ENCODE results near the gene CANX.
A peak's percentile ranks its signal among the peaks of the same experiment; 100 is the strongest.
"Not testable (repeated sequence)": the region's sequence is repeated elsewhere in the genome, so short reads cannot be mapped to it uniquely, and the experiment has no call there.

The CANX gene, protein sequence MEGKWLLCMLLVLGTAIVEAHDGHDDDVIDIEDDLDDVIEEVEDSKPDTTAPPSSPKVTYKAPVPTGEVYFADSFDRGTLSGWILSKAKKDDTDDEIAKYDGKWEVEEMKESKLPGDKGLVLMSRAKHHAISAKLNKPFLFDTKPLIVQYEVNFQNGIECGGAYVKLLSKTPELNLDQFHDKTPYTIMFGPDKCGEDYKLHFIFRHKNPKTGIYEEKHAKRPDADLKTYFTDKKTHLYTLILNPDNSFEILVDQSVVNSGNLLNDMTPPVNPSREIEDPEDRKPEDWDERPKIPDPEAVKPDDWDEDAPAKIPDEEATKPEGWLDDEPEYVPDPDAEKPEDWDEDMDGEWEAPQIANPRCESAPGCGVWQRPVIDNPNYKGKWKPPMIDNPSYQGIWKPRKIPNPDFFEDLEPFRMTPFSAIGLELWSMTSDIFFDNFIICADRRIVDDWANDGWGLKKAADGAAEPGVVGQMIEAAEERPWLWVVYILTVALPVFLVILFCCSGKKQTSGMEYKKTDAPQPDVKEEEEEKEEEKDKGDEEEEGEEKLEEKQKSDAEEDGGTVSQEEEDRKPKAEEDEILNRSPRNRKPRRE

DNA sequence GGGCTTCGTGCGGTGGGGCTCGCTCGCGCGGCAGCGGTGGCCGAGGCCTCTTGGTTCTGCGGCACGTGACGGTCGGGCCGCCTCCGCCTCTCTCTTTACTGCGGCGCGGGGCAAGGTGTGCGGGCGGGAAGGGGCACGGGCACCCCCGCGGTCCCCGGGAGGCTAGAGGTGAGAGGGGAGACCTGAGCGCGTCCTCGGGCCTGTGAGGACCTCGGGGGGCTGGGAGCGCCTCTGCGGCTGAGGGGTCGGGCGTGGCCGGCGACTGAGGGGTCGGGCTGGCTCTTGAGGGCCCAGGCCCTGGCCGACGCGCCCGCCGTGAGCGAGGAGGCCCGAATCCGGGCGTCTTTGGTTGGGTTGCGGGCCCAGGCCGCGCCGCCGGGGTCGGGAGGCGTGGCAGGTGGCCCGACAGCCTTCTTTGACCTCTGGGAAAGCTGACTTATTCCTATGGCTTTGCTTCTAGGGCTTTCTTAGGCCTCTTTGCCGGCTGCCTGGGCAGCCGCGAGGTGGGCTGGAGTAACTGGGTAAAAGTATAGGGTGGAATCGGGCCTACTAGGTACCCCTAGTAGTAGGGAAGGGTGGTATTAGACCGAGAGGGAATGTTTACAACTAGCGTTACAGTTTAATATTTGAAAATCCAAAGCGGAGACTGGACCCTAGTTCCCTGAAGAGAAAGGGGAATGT, at the start of gene CANX:
Gene CANX (plus strand): TSS at position 33 of the 681 bp plus-strand sequence. CDS start 6,715 bp downstream, outside the sequence.
- Mint-ChIP-seq H3K27ac (peak within 1 kb of the TSS; percentile 100), H3K9me3 (no peaks in the 10 kb centered on the region), H3K4me1 (peaks cover 50% of the 10 kb centered on the region), H3K36me3 (peaks cover 27% of the 10 kb centered on the region), H3K4me3 (peak within 1 kb of the TSS; percentile 95), H3K27me3 (no peaks in the 10 kb centered on the region)
- no peak for ATAC-seq

- not testable (repeated sequence) for ATAC-seq, H3K4me1 Mint-ChIP-seq, H3K4me3 Mint-ChIP-seq, H3K36me3 Mint-ChIP-seq, H3K27ac Mint-ChIP-seq, H3K9me3 Mint-ChIP-seq
- H3K27me3 Mint-ChIP-seq = peaks cover 12% of the 10 kb centered on the region
These were observed 49.5 kb upstream of the CANX start for GRCh38 chr5:179649166-179649703.

DNA sequence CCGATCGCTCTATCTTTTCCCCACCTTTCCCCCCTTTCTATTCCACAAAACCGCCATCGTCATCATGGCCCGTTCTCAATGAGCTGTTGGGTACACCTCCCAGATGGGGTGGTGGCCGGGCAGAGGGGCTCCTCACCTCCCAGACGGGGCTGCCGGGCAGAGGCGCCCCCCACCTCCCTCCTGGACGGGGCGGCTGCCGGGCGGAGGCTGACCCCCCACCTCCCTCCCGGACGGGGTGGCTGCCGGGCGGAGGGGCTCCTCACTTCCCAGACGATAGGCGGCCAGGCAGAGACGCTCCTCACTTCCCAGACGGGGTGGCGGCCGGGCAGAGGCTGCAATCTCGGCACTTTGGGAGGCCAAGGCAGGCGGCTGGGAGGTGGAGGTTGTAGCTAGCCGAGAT, 48.5 kb upstream of the CANX start:
- H3K27me3 Mint-ChIP-seq, H3K4me3 Mint-ChIP-seq, H3K36me3 Mint-ChIP-seq, H3K4me1 Mint-ChIP-seq, H3K27ac Mint-ChIP-seq, H3K9me3 Mint-ChIP-seq, ATAC-seq: not testable (repeated sequence)

GRCh38 chr5:179653135-179653534, 45.6 kb upstream of the CANX start:
- not testable (repeated sequence) for H3K36me3 Mint-ChIP-seq, ATAC-seq, H3K27me3 Mint-ChIP-seq, H3K4me3 Mint-ChIP-seq, H3K27ac Mint-ChIP-seq, H3K9me3 Mint-ChIP-seq, H3K4me1 Mint-ChIP-seq

GRCh38 chr5:179657302-179658178, 41.2 kb upstream of the CANX start:
- H3K4me3 Mint-ChIP-seq, H3K27ac Mint-ChIP-seq, H3K9me3 Mint-ChIP-seq, H3K27me3 Mint-ChIP-seq, H3K4me1 Mint-ChIP-seq, H3K36me3 Mint-ChIP-seq: not testable (repeated sequence)
- peak; percentile 94 for ATAC-seq

- peak overlapping the region; percentile 75 for H3K4me3 Mint-ChIP-seq
These were observed 40.4 kb upstream of the CANX start for GRCh38 chr5:179658179-179658856.

GRCh38 chr5:179661647-179662046, 37.1 kb upstream of the CANX start:
- H3K27me3 Mint-ChIP-seq, H3K4me3 Mint-ChIP-seq, H3K4me1 Mint-ChIP-seq, H3K36me3 Mint-ChIP-seq, ATAC-seq, H3K27ac Mint-ChIP-seq, H3K9me3 Mint-ChIP-seq: not testable (repeated sequence)

More at GRCh38 chr5:179658179-179658856, 40.4 kb upstream of the CANX start:
- H3K27me3 Mint-ChIP-seq, H3K4me1 Mint-ChIP-seq, H3K9me3 Mint-ChIP-seq, H3K27ac Mint-ChIP-seq, H3K36me3 Mint-ChIP-seq: not testable (repeated sequence)
- ATAC-seq = peak; percentile 80

- no peaks in the 10 kb centered on the region for H3K36me3 Mint-ChIP-seq
- H3K9me3 Mint-ChIP-seq = no peaks in the 10 kb centered on the region
- H3K27me3 Mint-ChIP-seq = no peaks in the 10 kb centered on the region
- no peak overlapping the region for H3K27ac Mint-ChIP-seq
- no peak overlapping the region for H3K4me3 Mint-ChIP-seq
- ATAC-seq = no peak
- no peaks in the 10 kb centered on the region for H3K4me1 Mint-ChIP-seq
These were observed 30.4 kb upstream of the CANX start for GRCh38 chr5:179668391-179668790.

- peaks cover 56% of the 10 kb centered on the region for H3K4me1 Mint-ChIP-seq
- no peaks in the 10 kb centered on the region for H3K27me3 Mint-ChIP-seq
- peaks cover 15% of the 10 kb centered on the region for H3K36me3 Mint-ChIP-seq
- peak overlapping the region; percentile 98 for H3K4me3 Mint-ChIP-seq
- H3K9me3 Mint-ChIP-seq = no peaks in the 10 kb centered on the region
- H3K27ac Mint-ChIP-seq = peak overlapping the region; percentile 91
- ATAC-seq = peak; percentile 97
These were observed 20.3 kb upstream of the CANX start for GRCh38 chr5:179678223-179679013.

DNA sequence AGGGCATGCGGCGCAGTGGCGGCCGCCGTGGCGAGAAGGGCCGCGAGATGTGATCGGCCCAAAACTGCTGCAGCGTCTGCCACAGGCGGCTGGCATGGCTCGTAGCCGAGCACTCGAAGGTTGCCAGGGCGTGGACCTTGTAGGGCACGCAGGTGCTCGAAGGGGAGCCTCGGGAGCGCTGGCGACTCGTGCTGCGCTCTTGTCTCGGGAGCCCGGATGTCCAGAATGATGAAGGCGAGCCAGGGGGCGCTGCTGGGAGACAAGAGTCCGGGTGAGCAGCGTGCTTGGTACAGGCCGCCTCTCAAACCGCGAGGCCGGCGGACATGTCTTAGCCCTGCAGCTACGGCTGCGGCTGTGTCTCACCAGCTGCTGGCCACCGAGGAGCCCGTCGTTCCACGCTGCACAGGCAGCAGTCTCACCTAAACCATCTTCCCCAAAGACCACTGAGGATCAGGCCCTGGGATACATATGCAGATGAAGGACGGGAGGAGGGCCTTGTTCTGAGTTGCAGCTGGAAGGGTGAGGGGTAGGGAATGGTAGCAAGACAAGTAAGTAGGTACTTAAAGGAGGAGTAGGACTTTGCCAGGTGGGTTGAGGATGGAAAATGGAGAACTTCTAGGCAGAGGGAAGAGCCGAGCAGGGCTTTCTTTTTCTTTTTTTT, 19.6 kb upstream of the CANX start:
- ATAC-seq = peak; percentile 67
- no peaks in the 10 kb centered on the region for H3K9me3 Mint-ChIP-seq
- peaks cover 15% of the 10 kb centered on the region for H3K36me3 Mint-ChIP-seq
- peak overlapping the region; percentile 91 for H3K27ac Mint-ChIP-seq
- H3K4me1 Mint-ChIP-seq = peaks cover 56% of the 10 kb centered on the region
- H3K27me3 Mint-ChIP-seq = no peaks in the 10 kb centered on the region
- peak overlapping the region; percentile 98 for H3K4me3 Mint-ChIP-seq

DNA sequence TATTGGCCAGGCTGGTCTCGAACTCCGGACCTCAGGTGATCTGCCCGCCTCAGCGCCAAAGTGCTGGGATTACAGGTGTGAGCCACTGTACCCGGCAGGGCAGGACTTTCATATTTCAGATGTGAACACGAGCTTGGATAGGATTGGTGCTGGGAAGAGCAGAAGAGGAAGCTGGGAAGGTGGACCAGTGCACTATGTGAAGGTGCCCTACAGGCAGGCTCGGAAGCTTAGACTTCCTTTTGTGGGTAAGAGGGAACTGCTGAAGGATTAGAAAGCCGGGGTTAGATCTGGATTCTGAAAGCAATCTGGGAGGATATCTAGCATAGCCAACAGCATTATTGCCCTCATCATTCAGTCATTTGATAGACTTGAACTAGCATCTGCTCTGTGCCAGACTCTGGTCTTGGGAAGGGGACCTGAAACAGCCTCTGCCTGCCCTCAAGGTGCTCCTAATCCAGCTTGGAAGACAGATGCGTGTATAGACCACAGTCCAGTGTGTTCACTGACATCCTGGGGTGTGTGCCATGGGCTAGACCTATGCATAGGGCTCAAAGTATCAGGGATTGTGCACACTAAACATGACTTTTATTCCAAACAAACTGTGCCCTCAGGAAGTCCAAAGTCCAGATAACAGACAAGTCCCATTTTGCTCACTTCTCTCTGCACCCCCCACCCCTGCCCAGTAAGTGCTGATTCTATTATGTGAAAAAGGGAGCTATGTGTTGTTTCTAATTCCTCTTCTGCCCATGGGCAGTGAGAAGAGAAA, 18.6 kb upstream of the CANX start:
- H3K4me3 Mint-ChIP-seq = peak overlapping the region; percentile 51

GRCh38 chr5:179680780-179681401, 17.9 kb upstream of the CANX start, which contains the start of gene CBY3:
TSS of gene CBY3 (minus strand) at chr5:179681034. CDS start at chr5:179680918, 116 bp downstream.
- Mint-ChIP-seq H3K27me3 (no peaks in the 10 kb centered on the region), H3K36me3 (peaks cover 6% of the 10 kb centered on the region), H3K4me1 (peaks cover 44% of the 10 kb centered on the region), H3K9me3 (no peaks in the 10 kb centered on the region), H3K4me3 (peak within 1 kb of the TSS; percentile 51), H3K27ac (peak within 1 kb of the TSS; percentile 91)
- ATAC-seq = no peak

More for the DNA sequence above, 18.6 kb upstream of the CANX start:
- H3K4me1 Mint-ChIP-seq = peaks cover 51% of the 10 kb centered on the region
- no peak for ATAC-seq
- no peaks in the 10 kb centered on the region for H3K27me3 Mint-ChIP-seq
- H3K27ac Mint-ChIP-seq = peak overlapping the region; percentile 91
- H3K9me3 Mint-ChIP-seq = no peaks in the 10 kb centered on the region
- peaks cover 9% of the 10 kb centered on the region for H3K36me3 Mint-ChIP-seq

Measured in stimulated activated memory B cell treated with anti-CD40 and anti-IgM and Interleukin-4, amounts not matched to agents 10 μg/mL and 1 μg/mL and 100 μg/mL, for 72 hours (primary cell).